ENCODE measurements around the gene KIF19. TPM values are rescaled to one million over a fixed set of nuclear protein-coding genes. Genes with fewer than 3 reads are reported as not detected.
"Not testable (repeated sequence)": the region's sequence is repeated elsewhere in the genome, so short reads cannot be mapped to it uniquely, and the experiment has no call there.

KIF19 gene, protein sequence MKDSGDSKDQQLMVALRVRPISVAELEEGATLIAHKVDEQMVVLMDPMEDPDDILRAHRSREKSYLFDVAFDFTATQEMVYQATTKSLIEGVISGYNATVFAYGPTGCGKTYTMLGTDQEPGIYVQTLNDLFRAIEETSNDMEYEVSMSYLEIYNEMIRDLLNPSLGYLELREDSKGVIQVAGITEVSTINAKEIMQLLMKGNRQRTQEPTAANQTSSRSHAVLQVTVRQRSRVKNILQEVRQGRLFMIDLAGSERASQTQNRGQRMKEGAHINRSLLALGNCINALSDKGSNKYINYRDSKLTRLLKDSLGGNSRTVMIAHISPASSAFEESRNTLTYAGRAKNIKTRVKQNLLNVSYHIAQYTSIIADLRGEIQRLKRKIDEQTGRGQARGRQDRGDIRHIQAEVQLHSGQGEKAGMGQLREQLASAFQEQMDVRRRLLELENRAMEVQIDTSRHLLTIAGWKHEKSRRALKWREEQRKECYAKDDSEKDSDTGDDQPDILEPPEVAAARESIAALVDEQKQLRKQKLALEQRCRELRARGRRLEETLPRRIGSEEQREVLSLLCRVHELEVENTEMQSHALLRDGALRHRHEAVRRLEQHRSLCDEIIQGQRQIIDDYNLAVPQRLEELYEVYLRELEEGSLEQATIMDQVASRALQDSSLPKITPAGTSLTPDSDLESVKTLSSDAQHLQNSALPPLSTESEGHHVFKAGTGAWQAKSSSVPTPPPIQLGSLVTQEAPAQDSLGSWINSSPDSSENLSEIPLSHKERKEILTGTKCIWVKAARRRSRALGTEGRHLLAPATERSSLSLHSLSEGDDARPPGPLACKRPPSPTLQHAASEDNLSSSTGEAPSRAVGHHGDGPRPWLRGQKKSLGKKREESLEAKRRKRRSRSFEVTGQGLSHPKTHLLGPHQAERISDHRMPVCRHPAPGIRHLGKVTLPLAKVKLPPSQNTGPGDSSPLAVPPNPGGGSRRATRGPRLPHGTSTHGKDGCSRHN
- total RNA-seq = 1.4 and 2.0 TPM in 2 replicates

DNA sequence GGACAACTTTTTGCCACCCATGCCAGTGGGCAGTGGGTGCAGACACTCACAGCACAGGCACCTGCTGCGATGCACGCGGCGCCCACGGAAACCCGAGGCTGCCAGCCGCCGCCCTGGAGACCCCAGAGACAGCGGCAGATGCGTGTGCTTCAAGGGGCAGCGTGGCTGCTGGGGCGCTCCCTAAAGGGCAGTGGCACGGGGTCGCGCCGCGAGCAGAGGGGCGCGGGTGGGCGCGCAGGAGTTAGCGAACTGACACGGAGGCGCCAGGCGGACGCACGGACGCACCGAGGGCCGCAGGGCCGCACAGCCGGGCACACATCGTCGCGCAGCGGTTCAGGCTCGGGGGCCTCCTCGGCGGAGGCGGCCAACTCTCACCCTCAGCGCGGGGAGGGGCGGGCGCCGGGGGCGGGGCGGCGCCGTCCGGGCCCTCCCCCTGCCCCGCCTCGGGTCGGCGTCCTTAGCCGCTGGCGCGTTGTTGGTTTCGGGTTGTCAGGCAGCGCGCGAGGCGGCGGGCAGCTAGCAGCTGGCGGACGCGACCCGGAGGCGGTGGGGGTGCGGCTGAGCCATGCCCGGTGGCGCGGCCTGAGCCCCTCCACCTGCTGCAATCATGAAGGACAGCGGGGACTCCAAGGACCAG lies at the start of gene KIF19:
KIF19 (plus strand) TSS at position 484 of the 637 bp plus-strand sequence; CDS start at position 608, 124 bp downstream.
- DNase-seq (ENCODE audit: low read depth, low spot score) = no peak

DNA sequence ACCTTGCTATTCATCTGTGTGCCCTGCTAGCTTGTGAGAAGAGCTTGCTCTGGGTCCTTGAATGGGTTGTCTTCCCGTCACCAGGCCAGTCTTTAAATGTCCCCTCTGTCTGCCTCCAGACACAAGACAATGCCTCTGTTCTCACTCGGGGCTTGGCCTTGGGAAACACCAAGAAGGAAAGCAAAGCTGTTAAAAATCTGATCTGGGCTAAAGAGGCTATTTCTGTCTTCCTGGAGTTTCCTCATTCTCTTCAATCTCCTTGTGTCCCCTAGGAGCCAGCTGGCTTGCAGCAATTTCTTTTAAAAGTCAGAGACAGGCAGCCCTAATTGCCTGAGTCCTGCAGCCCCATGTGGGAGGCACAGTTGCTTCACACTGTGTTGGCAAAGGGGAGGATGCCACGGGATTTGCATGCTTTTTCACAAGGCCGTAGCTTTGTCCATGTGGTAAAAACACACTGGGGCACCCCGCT lies 49.5 kb upstream of the KIF19 start:
- DNase-seq (ENCODE audit: low read depth, low spot score) = no peak

DNA sequence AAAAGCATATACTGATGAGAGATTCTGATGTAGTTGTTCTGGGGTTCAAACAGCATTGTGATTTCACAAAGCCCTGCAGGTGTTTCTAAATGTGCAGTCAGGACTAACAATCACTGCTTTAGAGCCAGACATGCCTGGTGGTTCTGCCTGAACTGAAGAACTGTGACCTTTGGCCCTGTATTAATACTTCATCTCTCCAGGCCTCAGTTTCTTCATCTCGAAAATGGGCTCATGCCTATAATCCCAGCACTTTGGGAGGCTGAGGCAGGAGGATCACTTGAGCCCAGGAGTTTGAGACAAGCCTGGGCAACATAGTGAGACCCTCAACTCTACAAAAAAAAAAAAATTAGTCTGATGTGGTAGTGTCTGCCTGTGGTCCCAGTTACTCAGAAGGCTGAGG lies 48.1 kb upstream of the KIF19 start:
- DNase-seq (ENCODE audit: low read depth, low spot score) = no peak

DNA sequence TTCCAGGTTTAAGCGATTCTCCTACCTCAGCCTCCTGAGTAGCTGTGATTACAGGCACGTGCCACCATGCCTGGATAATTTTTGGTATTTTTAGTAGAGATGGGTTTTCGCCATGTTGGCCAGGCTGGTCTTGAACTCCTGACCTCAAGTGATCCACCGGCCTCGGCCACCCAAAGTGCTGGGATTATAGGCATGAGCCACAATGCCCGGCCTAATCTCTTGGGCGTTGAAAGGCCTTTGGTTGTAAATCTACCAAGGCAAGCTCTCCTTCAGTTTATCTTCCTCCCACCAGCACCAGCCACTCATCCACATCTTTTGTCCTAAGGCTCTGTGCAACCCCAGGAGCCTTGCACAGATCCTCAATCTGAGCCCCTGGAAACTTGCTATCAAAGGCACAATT lies 46.4 kb upstream of the KIF19 start:
- DNase-seq (ENCODE audit: low read depth, low spot score) = not testable (repeated sequence)

DNA sequence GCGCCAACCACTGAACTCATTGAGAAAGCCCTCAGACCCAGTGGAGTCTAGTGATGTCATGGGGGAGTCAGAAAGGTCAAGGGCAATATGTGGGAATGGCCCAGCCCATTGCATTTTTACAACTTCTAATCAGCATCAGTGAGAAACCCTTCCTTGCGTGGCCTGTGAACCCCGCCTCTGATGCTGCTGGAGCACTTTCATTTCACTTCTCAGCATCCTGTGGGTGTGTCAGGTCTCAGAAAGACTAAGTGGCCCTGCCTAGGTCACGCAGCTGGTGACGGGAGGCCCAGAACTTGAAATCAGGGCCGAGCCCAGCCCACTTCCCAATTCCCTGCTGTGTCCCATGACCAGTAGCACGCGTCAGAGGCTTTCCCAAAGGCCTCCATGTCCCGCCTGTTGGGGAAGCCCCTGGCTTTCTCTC lies 45.9 kb upstream of the KIF19 start:
- no peak for DNase-seq (ENCODE audit: low read depth, low spot score)

DNA sequence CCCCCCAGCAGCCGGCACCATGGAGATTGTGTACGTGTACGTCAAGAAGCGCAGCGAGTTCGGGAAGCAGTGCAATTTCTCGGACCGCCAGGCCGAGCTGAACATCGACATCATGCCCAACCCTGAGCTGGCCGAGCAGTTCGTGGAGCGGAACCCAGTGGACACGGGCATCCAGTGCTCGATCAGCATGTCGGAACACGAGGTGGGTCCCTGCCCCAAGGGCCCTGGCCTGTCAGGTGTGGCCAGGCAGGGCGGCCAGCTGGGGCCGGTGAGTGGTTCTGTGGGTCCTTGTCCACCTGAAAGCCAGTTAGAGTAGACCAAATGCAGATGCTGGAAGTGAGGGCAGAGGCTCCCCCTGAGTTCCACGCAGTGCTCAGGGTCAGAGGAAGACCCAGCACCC lies 44.2 kb upstream of the KIF19 start:
- no peak for DNase-seq (ENCODE audit: low read depth, low spot score)

DNA sequence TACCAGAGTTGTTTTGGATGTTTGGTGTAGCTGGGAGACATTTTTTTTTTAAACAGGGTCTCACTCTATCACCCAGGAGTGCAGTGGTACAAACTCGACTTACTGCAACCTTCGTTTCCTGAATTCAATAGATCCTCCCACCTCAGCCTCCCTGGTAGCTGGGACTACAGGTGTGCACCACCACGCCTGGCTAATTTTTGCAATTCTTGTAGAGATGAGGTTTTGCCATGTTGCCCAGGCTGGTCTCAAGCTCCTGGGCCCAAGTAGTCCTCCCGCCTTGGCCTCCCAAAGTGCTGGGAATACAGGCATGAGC lies 43.8 kb upstream of the KIF19 start:
- not testable (repeated sequence) for DNase-seq (ENCODE audit: low read depth, low spot score)

DNA sequence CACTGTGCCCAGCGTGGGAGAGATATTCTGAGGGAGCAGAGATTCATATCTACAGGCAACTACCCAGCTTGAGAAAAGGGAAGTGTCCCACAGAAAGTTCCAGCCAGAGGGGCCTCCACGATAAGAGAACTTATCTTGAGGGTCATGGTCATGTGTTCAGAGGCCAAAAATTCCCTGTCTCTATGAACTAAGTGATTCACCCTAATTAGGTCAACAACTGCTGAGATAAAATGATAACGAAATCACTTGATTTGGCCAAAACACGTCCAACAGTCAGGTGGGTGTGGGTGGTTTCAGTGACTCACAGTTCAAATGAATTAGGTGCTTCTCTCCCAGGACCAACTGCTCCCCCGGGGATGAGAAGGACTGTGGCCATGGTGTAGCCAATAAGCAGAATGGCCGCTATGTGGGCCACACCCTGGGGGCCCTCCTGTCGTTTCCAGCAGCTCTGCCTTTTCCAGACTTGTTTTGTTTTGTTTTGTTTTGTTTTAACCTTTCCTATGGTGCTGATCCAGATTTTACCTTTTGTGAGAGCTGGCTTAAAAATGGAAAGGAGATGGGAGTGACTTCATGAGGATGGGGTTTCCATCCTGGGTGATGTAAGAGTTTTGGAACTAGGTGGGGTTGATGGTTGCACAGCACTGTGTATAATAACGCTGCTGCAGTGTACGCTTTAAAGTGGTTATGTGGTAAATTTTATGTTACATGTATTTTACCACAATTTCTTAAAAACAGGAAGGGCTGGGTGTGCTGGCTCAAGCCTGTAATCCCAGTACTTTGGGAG lies 43.2 kb upstream of the KIF19 start:
- no peak for DNase-seq (ENCODE audit: low read depth, low spot score)

DNA sequence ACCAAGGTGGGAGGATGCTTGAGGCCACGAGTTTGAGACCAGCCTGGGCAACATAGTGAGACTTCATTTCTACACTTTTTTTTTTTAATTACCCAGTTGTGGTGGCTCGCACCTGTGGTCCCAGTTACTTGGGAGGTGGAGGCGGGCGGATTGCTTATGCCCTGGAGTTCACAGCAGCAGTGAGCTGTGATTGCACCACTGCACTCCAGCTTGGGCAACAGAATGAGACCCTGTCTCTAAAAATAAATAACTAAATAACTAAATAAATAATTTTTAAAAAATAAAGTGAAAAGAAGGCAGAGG lies 42.7 kb upstream of the KIF19 start:
- no peak for DNase-seq (ENCODE audit: low read depth, low spot score)

DNA sequence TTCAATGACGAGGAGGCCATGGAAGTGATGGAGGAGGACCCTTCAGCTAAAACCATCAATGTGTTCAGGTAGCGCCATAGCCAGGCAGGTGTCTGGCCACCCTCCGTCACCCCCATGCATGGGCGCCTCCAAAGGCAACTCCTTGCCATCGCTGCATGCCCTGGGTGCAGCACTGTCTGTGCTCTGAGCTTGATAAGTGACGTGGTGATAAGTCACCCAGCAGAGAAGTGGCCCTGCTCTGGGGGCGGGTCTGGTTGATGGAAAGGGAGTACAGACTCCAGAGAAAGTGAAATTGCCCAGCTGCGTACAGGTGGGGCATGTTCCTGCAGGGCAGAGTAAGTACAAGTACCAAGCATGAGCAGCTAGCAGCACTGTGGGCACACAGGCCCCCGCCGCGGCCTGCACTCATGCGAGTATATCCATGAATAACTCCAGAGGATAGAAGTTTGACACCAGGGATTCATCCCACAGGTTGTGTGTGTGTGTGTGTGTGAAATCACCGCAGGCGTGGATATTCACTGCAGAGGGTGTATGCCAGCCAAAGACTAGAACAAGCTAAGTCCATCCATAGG lies 38.9 kb upstream of the KIF19 start:
- no peak for DNase-seq (ENCODE audit: low read depth, low spot score)

DNA sequence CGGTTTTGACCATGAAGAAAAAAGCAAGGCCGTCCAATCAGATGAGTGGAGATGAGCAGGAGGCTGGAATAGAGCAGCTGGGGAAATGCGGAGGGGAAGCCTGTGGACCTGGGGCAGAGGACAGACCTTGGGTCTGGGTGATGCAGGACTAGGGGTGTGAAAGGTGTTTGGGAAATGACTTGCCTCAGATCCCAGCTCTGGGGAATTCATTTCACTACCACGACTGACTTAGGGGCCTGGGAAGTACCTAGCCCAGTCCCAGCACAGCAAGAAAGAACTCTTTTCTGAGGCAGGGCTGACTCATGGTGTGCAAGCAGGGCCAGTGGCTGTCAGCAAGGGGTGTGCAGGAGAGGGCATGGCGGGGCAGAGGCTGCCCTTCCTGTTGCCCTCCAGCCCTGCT lies 37.2 kb upstream of the KIF19 start:
- no peak for DNase-seq (ENCODE audit: low read depth, low spot score)

DNA sequence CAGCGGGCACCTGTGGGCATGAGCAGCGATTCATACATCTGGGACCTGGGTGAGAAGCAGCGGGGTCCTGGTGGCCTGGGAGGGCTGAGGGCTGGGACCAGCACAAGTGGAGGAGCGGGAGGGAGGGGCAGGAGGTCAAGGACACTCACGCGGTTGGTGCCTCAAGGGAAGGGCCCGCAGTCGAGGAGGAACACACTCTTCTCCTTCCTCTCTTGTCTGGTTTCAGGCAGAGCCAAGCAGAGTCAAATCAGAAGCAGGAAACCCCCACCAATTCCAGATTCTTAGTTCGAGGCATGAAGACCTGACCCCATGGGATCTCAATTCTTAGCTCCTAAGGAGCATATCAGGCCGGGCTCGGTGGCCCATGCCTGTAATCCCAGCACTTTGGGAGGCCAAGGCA lies 36.3 kb upstream of the KIF19 start:
- no peak for DNase-seq (ENCODE audit: low read depth, low spot score)

DNA sequence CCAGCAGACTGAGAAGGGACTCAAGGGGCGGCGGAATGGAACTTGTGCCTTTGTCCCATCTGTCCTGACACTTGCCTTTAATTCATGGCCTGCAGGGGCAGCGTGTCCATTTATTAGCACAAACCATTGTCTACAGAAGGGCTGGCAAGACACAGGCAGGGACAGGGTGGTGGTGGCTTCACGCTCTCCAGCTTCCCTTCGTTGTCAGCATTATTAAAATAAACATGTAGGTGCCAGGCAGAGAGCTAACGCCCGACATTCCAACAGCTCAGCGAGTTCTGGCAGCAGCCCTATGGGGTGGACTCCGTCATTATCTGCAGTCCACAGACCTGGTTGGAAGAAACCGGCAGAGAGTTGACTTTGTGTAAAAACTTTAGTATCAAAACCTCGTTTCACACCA lies 35.7 kb upstream of the KIF19 start:
- DNase-seq (ENCODE audit: low read depth, low spot score) = no peak

DNA sequence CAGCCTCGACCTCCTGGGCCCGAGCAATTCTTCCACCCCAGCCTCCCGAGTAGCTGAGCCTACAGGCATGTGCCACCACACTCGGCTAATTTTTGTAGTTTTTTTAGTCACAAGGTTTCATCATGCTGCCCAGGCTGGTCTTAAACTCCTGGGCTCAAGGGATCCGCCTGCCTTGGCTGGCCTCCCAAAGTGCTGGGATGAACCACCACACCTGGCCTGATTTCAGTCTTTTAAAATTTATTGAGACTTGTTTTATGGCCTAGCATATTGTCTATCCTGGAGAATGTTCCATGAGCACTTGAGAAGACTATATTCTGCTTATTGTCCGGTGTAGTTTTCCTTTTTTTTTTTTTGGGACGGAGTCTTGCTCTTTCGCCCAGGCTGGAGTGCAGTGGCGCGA lies 33.5 kb upstream of the KIF19 start:
- no peak for DNase-seq (ENCODE audit: low read depth, low spot score)

DNA sequence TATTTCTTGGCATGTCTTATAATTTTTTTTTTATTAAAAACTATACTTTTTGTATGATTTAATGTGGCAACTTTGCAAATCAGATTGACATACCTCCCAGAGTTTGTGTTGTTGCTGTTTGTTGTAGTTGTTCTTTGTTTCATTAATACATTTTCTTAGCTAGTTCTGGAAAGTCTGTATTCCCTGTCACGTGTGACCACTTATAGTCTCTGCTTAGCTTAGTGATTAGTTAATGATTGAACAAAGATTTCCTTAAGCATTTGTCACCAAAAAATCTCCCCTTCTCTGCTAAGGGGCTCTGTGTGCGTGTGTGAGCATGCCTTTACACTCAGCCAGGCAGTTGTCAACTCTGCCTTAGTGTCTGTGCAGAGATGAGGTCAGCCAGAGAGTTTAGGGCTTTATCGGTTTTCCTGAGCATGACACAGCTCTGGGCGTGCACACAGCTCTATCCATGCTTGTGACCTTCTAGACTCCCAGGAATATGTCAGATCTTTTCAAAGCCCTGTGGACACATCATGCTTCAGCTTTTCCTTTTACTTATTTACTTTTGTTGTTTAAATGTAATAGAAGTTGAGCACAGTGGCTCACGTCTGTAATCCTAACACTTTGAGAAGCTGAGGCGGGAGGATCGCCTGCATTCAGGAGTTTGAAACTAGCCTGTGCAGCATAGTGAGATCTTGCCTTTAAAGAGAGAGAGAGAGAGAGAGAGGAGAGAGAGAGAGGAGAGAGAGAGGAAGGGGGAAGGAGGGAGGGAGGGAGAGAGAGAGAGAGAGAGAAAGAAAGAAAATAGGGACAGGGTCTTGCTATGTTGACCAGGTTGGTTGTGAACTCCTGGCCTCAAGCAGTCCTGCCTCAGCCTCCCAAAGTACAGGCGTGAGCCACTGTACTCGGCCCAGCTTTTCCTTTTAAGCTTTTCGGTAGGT lies 30.1 kb upstream of the KIF19 start:
- DNase-seq (ENCODE audit: low read depth, low spot score) = no peak

DNA sequence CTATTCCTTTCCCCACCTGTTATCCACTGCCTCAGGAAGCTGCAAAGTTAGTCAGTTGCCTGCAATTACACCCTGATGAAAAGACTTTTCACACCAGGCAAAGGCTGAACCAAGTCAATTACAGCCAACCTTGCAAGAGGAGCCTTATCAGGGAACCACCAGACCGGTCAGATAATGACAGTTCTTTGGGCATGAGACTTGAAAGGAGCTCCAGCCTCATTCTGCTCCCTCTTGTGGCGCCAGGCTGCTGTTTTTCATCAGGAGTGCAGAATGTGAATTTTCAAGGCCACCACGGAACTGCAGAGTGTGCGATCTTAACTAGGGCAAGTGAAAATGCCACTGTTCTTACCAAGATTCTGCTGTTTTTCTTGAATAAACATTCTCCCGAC lies 29.5 kb upstream of the KIF19 start:
- DNase-seq (ENCODE audit: low read depth, low spot score) = no peak

DNA sequence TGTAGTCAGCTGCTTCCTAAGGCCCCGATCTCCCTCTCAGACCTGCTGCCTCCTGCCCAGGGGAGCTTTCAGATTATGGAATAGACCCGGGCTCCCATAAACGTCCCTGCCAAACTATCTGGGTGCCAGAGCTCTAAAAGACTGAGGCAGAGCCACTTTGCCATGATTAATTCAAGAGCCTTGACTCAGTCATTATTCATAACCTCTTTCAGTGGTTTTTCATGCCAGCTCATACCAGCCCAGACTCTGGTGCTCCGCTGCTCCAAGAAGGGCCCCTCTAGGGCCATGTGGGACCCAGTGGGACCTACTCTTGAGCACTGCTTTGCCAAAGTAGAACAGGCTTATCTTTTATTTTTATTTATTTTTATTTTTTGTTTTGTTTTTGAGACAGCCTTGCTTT lies 28.1 kb upstream of the KIF19 start:
- DNase-seq (ENCODE audit: low read depth, low spot score) = no peak

DNA sequence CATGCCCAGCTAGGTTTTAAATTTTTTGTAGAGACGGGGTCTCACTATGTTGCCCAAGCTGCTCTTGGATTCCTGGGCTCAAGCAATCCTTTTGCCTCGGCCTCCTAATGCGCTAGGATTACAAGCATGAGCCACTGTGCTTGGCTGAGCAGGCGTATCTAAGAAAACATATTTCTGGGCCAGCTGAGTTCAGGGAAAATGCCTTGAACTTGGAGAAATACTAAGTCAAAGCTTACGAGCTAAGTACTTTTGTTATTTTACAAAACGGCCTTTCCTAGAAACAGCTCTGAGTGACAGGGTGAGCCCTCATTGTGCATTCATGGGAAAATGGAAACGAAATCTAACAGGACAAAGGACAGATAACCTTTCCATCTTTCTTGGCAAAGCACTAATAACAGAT lies 27.2 kb upstream of the KIF19 start:
- DNase-seq (ENCODE audit: low read depth, low spot score) = no peak

DNA sequence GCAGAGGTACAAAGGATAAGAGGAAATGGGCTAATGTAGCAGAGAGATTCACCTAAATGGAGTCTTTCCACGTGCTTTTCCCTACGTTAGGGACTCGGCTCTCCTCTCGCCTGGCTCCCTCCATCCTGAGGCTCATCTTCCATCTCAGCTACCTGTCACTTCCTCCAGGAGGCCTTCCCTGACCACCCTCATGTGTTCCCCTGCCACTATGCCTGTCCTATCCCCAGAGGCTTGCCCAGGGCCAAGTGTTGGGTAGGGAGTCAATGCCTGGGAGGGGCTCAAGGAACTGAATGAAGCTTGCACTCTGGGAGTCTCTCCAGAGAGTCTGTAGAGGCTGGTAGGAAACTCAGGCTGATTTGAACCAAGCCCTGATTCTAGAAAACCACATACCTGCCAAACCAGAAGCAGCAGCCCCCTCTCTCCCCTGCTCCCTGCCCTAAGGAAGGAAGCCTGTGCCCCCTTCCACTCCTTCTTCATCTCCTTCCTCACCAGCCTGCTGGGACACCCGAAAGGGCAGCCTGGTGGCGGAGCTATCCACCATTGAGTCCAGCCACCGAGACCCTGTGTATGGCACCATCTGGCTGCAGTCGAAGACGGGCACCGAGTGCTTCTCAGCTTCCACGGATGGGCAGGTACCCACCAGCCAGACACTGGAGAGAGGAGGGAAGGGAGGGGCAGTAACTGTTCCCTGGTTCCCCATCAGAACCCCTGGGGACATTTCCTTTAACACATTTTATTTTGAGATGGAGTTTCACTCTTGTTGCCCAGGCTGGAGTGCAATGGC lies 26.6 kb upstream of the KIF19 start:
- no peak for DNase-seq (ENCODE audit: low read depth, low spot score)
